ENCODE measurements around the gene TSSK3.
A peak's percentile ranks its signal among the peaks of the same experiment; 100 is the strongest.

Gene TSSK3

DNA sequence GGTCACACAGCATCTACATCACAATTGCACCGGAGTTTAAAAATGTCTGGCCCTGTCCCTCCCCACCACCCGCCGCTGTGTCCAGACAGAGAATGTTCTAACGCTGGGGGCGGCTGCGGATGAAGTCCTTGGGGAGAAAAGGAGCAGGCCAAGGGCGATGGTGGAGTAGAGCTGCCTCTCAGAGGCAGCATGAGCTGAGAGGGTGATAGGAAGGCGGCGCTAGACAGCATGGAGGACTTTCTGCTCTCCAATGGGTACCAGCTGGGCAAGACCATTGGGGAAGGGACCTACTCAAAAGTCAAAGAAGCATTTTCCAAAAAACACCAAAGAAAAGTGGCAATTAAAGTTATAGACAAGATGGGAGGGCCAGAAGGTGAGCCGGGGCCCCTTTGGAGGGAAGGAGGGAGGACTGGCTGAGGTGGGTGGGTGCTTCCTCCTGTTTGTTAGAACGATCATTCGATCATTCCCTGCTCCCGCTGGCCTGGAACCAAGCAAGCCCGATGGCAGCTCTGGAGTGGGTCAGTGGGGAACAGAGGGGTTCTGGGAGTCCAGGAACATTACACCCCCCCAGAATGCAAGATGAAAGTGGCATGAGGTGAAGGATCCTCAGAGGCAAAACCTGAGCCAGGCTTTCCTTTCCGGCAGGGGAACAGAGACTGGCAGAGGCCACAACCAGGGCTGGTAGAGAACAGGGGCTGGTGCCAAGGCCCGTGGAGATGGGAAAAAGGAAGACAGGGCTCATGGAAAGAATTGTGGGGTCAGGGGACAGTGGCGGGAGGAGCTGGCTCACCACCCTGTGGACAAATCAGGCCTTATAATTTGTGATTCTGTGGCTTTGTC is at the start of gene TSSK3, which contains the start of gene FAM229A:
TSS of gene TSSK3 (plus strand) at position 66 of the 840 bp plus-strand sequence. CDS start at position 229, 163 bp downstream.
TSS of gene FAM229A (minus strand) at position 12 of the 840 bp plus-strand sequence. CDS start 394 bp downstream, outside the sequence.
- DNase-seq (ENCODE audit: low spot score) = no peak

DNA sequence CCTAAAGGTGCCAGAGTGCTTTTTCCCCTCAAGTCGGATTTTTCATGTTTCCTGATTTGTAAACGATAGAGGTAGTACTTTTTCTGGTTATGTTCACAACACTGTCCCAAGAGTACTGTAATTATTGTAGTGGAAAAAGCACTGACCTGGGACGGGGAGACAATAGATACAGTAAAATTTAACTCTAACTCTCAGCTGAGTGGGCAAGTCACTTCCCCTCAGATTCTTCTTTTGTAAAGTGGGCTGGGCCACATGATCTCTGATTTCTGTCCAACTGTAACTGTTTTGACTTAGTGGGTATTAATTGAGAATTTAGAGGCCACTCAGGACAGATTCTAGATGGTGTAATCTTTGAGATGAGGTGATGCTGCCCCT is 45.4 kb upstream of the TSSK3 start:
- no peak for DNase-seq (ENCODE audit: low spot score)

- no peak for DNase-seq (ENCODE audit: low spot score)
Observed at GRCh38 chr1:32318127-32318869, 44.0 kb upstream of the TSSK3 start.

GRCh38 chr1:32321712-32322291 is 40.5 kb upstream of the TSSK3 start:
- no peak for DNase-seq (ENCODE audit: low spot score)

- no peak for DNase-seq (ENCODE audit: low spot score)
Observed at GRCh38 chr1:32327204-32327603, 35.1 kb upstream of the TSSK3 start.

- DNase-seq (ENCODE audit: low spot score) = no peak
Observed at GRCh38 chr1:32329931-32330466, 32.3 kb upstream of the TSSK3 start.

DNA sequence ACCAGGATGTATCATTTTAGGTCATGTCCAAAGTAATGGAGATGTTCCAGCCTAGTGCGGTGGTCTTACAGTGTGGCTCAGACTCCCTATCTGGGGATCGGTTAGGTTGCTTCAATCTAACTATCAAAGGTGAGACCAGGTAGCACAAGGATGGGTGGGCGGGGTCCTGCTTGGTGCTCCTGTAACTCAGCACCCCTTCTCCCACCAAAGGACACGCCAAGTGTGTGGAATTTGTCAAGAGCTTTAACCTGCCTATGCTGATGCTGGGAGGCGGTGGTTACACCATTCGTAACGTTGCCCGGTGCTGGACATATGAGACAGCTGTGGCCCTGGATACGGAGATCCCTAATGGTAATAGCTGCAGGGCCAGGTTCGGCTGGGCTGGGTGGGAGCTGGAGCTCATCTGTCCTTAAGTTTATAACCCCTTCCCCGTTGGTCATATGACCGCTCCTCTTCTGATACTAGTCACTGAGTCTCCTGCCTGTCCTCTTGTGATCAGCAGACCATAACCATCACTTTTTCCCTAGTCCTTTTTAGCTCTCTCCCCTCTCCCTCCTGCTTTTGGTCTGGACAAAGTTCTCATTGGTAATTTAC is 31.7 kb upstream of the TSSK3 start:
- DNase-seq (ENCODE audit: low spot score) = no peak

DNA sequence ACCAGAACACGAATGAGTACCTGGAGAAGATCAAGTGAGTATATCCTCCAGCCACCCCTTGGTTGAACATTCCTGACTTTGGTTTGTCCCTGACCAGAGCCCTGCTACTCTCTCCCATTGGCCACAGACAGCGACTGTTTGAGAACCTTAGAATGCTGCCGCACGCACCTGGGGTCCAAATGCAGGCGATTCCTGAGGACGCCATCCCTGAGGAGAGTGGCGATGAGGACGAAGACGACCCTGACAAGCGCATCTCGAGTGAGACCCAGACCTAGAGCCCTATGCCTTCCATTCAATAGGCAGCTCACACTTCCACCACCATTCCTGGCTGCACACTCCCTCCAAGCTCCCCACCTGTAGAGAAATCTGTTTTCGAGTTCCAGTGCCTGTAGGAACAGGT is 30.8 kb upstream of the TSSK3 start:
- DNase-seq (ENCODE audit: low spot score) = no peak

- no peak for DNase-seq (ENCODE audit: low spot score)
Observed at GRCh38 chr1:32332290-32333079, 29.9 kb upstream of the TSSK3 start.

DNA sequence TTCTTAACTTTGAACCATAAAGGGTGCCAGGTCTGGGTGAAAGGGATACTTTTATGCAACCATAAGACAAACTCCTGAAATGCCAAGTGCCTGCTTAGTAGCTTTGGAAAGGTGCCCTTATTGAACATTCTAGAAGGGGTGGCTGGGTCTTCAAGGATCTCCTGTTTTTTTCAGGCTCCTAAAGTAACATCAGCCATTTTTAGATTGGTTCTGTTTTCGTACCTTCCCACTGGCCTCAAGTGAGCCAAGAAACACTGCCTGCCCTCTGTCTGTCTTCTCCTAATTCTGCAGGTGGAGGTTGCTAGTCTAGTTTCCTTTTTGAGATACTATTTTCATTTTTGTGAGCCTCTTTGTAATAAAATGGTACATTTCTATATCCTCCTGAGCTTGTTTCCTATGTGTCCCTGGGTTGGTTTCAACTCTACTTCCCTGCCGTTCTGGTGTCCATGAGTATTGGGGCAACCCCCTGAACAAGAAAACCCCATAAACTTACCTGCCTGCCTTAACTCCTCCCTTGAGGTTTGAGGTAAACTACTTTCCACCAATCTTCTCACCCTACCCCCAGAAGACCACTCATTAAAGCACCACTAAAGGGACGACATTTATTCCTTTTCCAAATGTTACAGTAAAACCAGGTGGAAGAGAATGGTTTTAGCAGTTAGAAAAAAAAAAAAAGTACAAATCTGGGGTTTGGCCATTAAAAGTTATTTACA is 28.9 kb upstream of the TSSK3 start:
- DNase-seq (ENCODE audit: low spot score) = no peak

DNA sequence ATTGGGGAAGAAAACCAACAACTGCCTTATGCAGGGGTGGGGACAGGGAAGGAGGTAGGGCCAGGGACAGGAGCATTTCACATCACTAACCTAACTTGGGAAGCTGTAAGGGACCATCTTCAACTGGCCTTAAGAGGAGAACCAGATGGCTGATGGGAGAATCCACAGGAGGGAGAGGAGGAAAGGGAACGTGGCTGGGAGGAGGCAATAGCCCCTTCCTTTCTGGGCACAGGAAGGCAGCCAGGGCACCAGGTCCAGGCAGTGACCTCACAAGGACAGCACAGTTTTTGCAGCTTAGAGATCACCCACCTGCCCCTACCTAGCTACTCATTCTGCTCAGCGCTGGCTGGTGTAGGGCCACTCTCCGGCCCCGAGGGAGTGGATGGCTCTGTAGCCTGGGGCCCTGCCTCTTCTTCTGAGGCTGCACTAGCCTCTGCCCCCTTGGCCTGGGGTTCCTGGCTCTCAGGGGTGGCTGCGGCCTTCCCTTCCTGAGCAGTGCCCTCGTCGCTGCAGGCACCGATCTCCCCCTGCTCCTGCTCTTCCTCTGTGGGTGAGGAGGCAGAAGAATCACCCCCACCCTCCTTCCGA is 28.0 kb upstream of the TSSK3 start:
- DNase-seq (ENCODE audit: low spot score) = no peak

DNA sequence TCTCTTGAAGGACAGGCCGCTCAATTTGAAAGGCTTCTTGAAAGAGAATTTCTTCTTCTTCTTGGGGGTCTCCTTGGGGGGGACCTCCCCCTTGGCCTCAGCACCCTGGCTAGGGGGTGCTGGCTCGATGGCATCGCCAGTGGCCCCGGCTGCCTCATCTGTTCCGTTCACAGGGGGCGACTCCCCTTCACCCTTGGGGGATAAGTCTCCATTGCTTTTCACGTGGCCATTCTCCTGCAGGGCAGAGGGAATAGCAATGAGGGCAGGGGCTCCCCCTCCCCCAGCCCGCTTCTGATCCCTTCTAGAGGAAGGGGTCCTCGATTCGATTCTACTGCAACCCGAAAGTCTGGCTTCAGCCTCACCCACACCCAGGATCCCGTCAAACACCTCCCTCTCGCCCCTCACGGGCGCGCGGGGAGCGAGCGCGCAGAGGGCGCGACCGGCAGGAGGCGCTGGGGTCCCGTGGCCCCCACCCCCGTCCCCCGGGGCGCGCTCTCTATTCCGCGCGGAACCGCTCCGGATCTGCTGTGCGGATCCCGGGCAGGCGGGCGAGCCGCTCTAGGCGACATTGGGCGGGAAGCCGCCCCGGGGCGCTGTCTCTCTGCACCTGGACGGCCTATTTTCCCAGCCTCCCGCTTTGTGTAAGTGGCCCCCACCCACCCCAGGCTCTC is 27.3 kb upstream of the TSSK3 start:
- DNase-seq (ENCODE audit: low spot score) = peak; percentile 43

DNA sequence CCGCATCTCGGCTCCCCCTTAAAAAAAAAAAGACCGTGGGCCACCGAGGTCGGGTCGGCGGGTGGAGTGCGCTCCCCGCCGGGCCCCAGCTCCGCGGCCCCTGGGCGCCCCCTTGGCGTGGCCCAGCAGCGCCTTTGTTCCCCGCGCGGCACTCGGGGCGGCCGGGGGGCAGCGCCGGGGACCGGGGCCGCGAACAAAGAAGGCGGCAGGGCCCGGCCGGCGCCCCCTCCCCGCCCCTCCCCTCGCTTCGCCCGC is 26.9 kb upstream of the TSSK3 start:
- DNase-seq (ENCODE audit: low spot score) = no peak

GRCh38 chr1:32335790-32336590 is 26.3 kb upstream of the TSSK3 start, which contains the start of gene MARCKSL1:
TSS of gene MARCKSL1 (minus strand) at chr1:32336233. CDS start at chr1:32336033, 200 bp downstream.
- peak; percentile 63 for DNase-seq (ENCODE audit: low spot score)

DNA sequence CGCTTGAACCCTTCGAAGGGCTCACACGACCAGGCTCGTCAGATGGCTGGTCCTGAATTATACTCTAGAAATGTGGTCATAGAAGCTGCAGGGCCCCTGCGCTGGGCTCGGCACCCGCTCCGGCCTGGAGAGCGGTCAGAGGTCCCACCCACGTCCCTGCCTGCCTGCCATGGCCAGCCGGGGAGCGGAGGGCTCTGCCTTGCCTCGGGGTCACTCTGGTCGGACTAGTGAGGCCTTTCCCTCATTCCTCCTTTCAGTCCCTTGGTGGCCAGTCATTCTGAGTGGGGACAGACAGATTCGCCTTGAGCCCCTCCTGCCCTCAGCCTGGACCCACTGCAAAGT is 25.8 kb upstream of the TSSK3 start:
- DNase-seq (ENCODE audit: low spot score) = no peak

GRCh38 chr1:32336963-32337675 is 25.2 kb upstream of the TSSK3 start:
- DNase-seq (ENCODE audit: low spot score) = no peak

GRCh38 chr1:32337855-32338636 is 24.3 kb upstream of the TSSK3 start:
- no peak for DNase-seq (ENCODE audit: low spot score)

Measured in HuH-7.5 (cell line).